ENCODE measurements around the gene MAGEB5.

Gene MAGEB5

DNA sequence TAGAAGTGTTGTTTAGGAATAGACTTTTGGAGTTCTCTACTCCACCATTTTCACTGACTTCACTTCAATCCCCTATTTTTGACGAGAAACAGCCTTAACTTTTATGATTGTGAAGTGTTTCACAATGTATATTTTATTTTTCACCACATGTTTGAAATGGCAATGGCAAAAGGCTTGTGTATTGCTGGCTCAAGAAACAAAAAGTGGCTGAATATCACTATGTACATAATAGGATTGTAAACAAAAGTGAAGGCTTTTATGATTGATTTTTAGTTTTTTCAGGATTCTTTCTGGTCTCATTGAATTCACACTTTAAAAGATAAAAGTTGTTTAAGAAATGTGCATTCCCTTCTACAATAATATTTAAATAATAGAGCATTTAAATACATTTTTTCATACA, 18.2 kb downstream of the MAGEB5 start:
- H3K9me3 Mint-ChIP-seq, result peaks cover 39% of the 10 kb centered on the region
- H3K27me3 Mint-ChIP-seq (ENCODE audit: low read depth, poor library complexity), result no peaks in the 10 kb centered on the region
- no peak for DNase-seq
- H3K27ac Mint-ChIP-seq, result no peak overlapping the region
- no peak overlapping the region for H3K4me3 Mint-ChIP-seq
- no peaks in the 10 kb centered on the region for H3K4me1 Mint-ChIP-seq
- TF ChIP-seq, protein P1, sequence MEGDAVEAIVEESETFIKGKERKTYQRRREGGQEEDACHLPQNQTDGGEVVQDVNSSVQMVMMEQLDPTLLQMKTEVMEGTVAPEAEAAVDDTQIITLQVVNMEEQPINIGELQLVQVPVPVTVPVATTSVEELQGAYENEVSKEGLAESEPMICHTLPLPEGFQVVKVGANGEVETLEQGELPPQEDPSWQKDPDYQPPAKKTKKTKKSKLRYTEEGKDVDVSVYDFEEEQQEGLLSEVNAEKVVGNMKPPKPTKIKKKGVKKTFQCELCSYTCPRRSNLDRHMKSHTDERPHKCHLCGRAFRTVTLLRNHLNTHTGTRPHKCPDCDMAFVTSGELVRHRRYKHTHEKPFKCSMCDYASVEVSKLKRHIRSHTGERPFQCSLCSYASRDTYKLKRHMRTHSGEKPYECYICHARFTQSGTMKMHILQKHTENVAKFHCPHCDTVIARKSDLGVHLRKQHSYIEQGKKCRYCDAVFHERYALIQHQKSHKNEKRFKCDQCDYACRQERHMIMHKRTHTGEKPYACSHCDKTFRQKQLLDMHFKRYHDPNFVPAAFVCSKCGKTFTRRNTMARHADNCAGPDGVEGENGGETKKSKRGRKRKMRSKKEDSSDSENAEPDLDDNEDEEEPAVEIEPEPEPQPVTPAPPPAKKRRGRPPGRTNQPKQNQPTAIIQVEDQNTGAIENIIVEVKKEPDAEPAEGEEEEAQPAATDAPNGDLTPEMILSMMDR (IDR thresholded peaks at IDR 0.05), result no peak
- no peaks in the 10 kb centered on the region for H3K36me3 Mint-ChIP-seq (ENCODE audit: low read depth)

DNA sequence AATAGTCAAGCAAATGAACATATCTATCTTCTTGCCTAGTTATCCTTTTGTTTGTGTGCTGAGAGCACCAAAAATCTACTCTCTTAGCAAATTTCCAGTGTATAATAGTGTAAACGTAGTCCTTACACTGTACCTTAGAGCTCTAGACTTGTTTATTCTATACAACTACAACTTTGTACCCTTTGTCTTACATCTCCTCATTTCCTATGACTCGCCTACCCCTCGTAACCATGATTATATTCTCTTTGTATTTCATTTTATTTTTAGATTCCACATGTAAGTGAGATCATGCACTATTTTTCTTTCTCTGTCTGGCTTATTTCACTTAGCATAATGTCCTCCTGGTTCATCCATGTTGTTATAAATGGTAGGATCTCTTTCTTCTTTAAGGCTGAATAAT, 37.6 kb downstream of the MAGEB5 start:
- TF ChIP-seq, protein P1 (IDR thresholded peaks at IDR 0.05), result no peak
- Mint-ChIP-seq H3K27ac (no peak overlapping the region), H3K9me3 (peaks cover 4% of the 10 kb centered on the region), H3K36me3 (ENCODE audit: low read depth) (no peaks in the 10 kb centered on the region), H3K27me3 (ENCODE audit: low read depth, poor library complexity) (no peaks in the 10 kb centered on the region), H3K4me1 (no peaks in the 10 kb centered on the region), H3K4me3 (no peak overlapping the region)
- no peak for DNase-seq

DNA sequence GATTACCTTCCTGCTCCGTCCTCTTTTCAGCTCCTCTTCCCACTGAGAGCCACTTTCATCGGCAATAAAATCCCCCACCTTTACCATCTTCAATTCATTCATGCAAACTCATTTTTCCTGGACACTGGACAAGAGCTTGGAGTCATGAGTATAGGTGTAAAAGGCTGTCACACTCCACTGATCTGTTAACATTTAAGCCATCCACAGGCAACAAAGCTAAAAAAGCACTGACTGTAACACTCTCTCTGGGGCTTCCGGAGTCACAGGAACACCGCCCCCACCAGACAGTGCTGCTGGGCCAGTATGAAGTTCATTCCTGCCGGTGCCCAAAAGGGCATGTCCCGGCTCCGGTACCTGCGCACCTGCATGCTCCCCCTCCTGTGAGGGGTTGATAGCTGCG, 38.5 kb downstream of the MAGEB5 start:
- Mint-ChIP-seq H3K36me3 (ENCODE audit: low read depth) (no peaks in the 10 kb centered on the region), H3K27me3 (ENCODE audit: low read depth, poor library complexity) (no peaks in the 10 kb centered on the region), H3K4me1 (no peaks in the 10 kb centered on the region), H3K4me3 (no peak overlapping the region), H3K27ac (no peak overlapping the region), H3K9me3 (peaks cover 4% of the 10 kb centered on the region)
- TF ChIP-seq, protein P1 (IDR thresholded peaks at IDR 0.05), result no peak
- no peak for DNase-seq

DNA sequence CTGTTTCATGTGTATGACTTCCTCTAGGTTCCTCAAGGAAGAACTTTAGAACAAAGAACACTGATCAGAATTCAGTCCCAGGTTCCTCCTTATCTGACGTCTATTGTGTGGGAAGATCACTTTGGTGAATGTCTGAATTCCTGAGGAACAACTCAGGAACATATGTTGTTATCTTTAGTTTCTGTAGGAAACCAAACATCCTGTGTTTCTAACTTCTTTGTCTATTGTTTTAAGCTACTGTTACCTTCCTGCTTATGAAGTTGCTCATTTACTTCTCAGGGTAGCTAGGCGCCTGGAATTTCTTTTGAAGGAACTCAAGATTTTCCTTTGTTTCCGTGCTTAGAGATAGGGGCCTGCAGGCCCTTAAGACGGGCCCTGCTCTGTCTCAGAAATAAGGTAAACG, 46.2 kb downstream of the MAGEB5 start:
- no peak for DNase-seq
- no peaks in the 10 kb centered on the region for H3K27me3 Mint-ChIP-seq (ENCODE audit: low read depth, poor library complexity)
- H3K4me1 Mint-ChIP-seq, result no peaks in the 10 kb centered on the region
- H3K4me3 Mint-ChIP-seq, result no peak overlapping the region
- H3K27ac Mint-ChIP-seq, result no peak overlapping the region
- TF ChIP-seq, protein P1 (IDR thresholded peaks at IDR 0.05), result no peak
- peaks cover 44% of the 10 kb centered on the region for H3K9me3 Mint-ChIP-seq
- H3K36me3 Mint-ChIP-seq (ENCODE audit: low read depth), result no peaks in the 10 kb centered on the region

Measured in nephron progenitor cell (in vitro differentiated cells).